ENCODE results near the gene NISCH.

DNA sequence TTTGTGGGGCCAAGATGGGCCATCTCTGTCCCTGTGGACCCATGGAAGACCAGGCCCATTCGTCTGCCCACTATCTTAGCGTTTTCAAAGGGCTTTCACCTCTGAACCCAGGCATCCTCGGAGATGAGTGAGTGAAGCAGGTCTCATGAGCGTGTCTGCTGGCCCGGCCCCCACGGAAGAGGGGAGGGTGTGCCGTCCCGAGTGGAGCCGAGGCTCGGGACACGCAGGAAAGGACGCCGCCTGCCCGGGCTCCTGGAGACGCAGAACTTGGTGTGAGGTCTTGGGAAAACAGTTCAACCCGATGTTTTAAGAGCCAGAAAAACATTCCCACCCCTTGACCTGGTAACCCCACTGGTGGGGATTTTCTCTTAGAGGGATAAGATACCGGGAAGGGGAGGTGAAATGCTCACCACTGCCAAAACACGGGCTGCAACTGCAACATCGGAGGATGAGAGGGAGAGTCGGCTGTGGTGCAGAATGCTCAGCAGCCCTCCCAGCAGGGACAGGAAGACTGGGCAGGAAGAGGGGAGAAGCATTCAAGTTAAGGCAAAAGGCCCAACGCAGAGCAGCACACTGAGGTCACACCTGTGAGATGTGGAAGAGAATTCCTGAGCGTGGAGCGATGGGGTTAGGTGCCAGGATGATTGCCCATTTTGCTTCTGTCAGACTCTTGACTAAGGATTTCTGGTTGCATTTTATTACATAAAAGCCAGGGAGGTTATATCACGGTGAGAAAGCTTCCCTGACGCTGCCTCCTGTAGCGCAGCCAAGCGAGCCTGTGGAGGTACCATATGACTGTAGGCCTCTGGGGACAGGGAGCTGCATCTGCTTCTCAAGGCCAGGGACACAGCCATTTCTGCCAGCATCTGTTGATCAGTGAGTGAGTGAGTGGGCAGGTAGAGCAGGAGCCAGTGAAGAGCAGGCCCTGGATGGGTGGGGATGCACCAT, 25.6 kb downstream of the NISCH start:
- no peak for TF ChIP-seq EZH2 (IDR thresholded peaks at IDR 0.05; ENCODE audit: borderline replicate concordance, insufficient read depth, low read depth, low read length, poor library complexity, severe bottlenecking)
- TF ChIP-seq, protein P1, sequence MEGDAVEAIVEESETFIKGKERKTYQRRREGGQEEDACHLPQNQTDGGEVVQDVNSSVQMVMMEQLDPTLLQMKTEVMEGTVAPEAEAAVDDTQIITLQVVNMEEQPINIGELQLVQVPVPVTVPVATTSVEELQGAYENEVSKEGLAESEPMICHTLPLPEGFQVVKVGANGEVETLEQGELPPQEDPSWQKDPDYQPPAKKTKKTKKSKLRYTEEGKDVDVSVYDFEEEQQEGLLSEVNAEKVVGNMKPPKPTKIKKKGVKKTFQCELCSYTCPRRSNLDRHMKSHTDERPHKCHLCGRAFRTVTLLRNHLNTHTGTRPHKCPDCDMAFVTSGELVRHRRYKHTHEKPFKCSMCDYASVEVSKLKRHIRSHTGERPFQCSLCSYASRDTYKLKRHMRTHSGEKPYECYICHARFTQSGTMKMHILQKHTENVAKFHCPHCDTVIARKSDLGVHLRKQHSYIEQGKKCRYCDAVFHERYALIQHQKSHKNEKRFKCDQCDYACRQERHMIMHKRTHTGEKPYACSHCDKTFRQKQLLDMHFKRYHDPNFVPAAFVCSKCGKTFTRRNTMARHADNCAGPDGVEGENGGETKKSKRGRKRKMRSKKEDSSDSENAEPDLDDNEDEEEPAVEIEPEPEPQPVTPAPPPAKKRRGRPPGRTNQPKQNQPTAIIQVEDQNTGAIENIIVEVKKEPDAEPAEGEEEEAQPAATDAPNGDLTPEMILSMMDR (IDR thresholded peaks at IDR 0.05): no peak
